Measurements from ENCODE around the gene SLC6A6.

DNA sequence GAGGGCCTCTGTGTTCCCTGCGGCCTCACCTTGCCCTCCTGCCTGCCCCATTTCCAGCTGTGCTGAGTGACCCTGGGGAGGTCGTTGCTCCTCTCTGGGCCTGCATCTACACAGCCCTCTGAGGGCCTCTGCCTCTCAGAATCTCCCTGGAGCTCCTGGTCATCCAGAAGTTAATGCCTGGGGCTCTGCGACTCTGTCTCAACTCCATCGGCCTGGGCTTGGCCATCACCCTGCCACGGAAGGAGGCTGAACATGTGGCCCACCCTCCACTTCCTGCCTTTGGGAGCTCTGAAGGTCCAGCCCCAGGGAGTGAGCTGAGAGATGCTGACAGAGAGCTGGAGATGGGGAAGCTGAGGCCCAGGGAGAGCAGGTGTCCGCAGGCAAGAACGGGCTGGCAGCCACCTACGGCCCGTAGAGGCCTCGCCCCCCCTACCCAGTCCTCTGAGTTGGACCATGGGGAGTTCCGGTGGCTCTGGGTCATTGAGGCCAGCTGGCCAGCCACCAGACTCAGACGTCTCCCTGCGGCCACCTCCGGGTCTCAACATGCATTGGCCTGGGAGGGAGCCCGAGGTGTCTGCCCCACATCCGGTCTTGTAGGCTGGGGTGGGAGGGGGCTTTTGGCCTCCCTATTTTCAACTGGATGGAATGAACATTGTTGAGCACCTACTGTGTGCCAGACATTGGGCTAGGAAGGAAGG is 103.5 kb downstream of the SLC6A6 start:
- no peak for TF ChIP-seq CTCF (IDR thresholded peaks at IDR 0.05; ENCODE audit: borderline replicate concordance, extremely low read depth, low read length, poor library complexity, severe bottlenecking)
- no peak for TF ChIP-seq EZH2 (IDR thresholded peaks at IDR 0.05; ENCODE audit: borderline replicate concordance, low read depth, low read length, severe bottlenecking)
